Stimulated activated CD8-positive, alpha-beta memory T cell treated with anti-CD3 and anti-CD28 coated beads, Interleukin-12 subunit alpha, Interleukin-12 subunit beta, amount 100 ng/mL, for 1 hour (primary cell): ENCODE measurements around the gene PGA5.
A peak's percentile ranks its signal among the peaks of the same experiment; 100 is the strongest.

ENCODE experiments used
- DNase-seq: peaks from one replicate; pipeline ENCODE4 v3.0.0-alpha.2; 2020; ENCODE audit warnings: low read depth

The PGA5 gene

DNA sequence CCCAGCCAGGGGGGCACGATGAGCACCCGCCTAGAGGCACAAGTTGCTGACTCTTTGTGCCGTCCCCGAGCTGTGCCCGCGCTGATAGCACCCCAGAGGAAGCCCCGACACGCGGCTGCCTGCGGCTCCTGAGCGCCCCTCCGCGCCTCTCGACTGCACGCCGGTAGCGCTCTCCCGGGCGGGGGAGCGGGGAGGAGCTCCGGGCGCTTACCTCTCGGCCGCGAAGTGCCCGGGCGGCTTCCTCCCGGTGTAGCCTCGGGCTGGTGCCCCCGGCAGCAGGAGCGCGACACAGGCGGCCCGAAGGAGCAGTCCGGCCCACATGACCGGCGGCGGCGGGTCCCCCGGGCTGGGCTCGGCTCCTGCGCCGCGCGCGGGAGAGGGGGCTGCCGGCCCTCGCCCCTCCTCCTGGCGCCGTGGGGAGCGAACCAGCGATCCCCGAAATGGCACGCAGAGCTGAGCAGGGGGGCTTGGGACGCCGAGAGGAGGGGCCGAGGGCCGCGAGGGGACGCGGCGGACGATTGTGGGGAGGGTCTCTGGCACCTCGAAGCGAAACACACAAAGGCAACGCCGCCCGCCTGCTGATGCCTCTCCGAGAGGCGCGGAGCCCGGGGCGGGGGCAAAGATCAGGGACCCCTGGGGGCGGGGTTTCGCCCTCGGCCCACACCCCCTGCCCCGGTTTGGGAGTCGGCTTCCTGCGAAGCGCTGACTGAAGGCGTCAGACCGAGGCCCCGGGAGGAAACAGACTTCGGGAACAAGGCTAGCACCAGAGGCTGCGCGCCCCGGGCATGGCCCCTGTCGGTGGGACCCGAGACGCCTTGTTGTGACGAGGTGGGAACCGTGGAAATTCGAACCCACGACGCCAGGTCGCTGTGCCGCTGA, 54.0 kb downstream of the PGA5 start, which contains the start of gene VWCE:
Gene VWCE, minus strand, starts transcription at position 600 of the 879 bp plus-strand sequence. Its CDS starts 279 bp downstream, at position 321.
- DNase-seq, result peak; percentile 37

DNA sequence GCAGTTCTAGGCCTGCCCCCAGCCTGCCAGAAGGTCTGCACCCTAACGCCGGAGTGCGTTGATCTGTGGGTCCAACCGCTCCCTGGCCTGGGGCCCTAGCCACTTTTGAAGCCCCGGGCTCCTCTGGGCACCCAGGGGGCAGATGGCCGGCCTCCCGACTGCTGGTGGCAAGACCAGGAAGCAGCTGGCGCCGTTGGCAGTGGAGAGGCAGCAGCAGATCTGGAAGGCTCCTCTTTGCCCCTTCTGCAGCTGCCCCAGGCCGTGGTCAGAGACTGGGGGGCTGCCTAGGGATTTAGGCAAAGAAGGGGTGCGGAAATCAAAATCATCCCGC, 54.6 kb downstream of the PGA5 start:
- DNase-seq, result no peak

DNA sequence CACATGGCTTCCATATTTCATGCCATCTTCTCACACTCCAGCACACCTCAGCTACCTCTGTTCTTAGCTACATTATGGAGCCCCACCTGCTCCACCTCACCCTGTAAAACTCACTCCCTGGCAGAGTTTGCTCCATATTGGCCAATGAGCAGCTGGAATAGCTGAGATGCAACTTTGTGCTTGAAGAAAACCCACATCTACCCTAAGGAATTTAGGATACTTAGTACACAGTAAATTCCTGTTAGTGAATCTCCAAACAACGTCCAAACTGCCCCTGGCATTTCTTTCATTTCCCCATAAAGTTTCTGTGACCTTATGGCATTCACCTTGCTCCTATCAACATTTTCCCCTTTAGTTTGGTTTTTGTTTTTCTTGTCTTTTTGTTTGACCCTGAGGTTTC, 56.4 kb downstream of the PGA5 start:
- DNase-seq, result no peak

GRCh38 chr11:61297746-61298145, 56.8 kb downstream of the PGA5 start:
- DNase-seq, result no peak

DNA sequence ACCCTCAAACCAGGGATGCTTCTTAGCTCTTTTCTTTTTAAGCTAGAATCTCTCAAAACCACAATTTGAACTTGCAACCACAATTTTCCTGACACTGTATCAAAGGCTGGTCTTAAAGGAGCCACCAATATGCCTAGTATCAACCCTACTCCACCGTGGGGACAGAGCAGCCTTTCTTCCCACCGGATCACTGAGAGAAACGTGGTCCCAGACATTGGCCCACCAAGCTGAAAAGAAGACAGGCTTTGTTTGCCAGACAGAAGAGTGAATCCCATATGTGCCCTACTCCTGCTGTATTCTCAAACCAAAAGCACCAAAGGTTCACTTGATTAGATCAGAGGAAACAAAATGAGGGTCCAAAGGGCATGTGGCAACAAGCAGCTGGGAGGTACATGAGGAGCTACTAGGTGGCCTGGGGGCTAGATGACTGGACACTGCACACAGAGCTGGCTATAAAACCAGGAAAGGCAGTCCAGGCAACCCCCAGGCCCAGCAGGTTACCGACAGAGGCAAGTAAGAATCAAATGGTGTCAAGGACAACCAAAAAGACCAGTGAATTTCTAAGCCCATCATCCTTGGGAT, 57.8 kb downstream of the PGA5 start:
- DNase-seq, result no peak
